Activated CD4-positive, alpha-beta T cell treated with anti-CD3 and anti-CD28 coated beads, Interleukin-2, amount 10 ng/mL, durations not matched to agents 24 days and 14 days (primary cell): ENCODE data around the gene FOXA1. TPM values are rescaled to one million over a fixed set of nuclear protein-coding genes. Genes with fewer than 3 reads are reported as not detected.
A peak's percentile ranks its signal among the peaks of the same experiment; 100 is the strongest.

ENCODE experiments used
- DNase-seq: peaks from one replicate; pipeline ENCODE4 v3.0.0; 2022
- H3K27ac Mint-ChIP-seq: one replicate; pipeline ENCODE4 v1.8.0; 2022; ENCODE audit warnings: mild to moderate bottlenecking, mixed read lengths
- H3K27me3 Mint-ChIP-seq: one replicate; pipeline ENCODE4 v1.8.0; 2022; ENCODE audit warnings: mixed read lengths
- H3K36me3 Mint-ChIP-seq: one replicate; pipeline ENCODE4 v1.8.0; 2022; ENCODE audit warnings: low read depth, mild to moderate bottlenecking, mixed read lengths
- H3K4me1 Mint-ChIP-seq: one replicate; pipeline ENCODE4 v1.8.0; 2021; ENCODE audit warnings: mixed read lengths
- H3K4me3 Mint-ChIP-seq: one replicate; pipeline ENCODE4 v1.8.0; 2022; ENCODE audit warnings: mild to moderate bottlenecking, moderate library complexity, mixed read lengths
- H3K9me3 Mint-ChIP-seq: one replicate; pipeline ENCODE4 v1.8.0; 2021; ENCODE audit warnings: mixed read lengths
- intact Hi-C: fragments of 100-400 bp; cut with micrococcal nuclease; formaldehyde crosslinking; loops from one replicate; pipeline ENCODE4 v1.15.1; 2023
- total RNA-seq: library from RNA; stranded (reverse); gene quantifications from 2 replicates; pipeline ENCODE4 v1.2.3, GENCODE V29; 2022

Gene FOXA1
- total RNA-seq, 1 donor from 2014 or later, result not detected

GRCh38 chr14:37597914-37598746 lies 3.1 kb upstream of the FOXA1 start:
- DNase-seq, result no peak
- no peaks in the 10 kb centered on the region for H3K36me3 Mint-ChIP-seq
- intact Hi-C loops, result loop anchor here (5.0 kb wide), 1 partner anchor 1016 kb away; the partner anchor contains the start of gene NKX2-8
- peaks cover 9% of the 10 kb centered on the region for H3K4me1 Mint-ChIP-seq
- no peak overlapping the region for H3K4me3 Mint-ChIP-seq
- H3K27ac Mint-ChIP-seq, result no peak overlapping the region
- H3K27me3 Mint-ChIP-seq, result peaks cover 71% of the 10 kb centered on the region
- H3K9me3 Mint-ChIP-seq, result peaks cover 7% of the 10 kb centered on the region

GRCh38 chr14:37597538-37597913 lies 2.5 kb upstream of the FOXA1 start:
- Mint-ChIP-seq H3K4me3 (no peak overlapping the region), H3K4me1 (peaks cover 9% of the 10 kb centered on the region), H3K27ac (no peak overlapping the region), H3K36me3 (no peaks in the 10 kb centered on the region), H3K9me3 (peaks cover 12% of the 10 kb centered on the region), H3K27me3 (peaks cover 74% of the 10 kb centered on the region)
- intact Hi-C loops, result loop anchor here (5.0 kb wide), 1 partner anchor 1015 kb away; the partner anchor contains the start of gene NKX2-8
- no peak for DNase-seq

- Mint-ChIP-seq H3K27ac (no peak overlapping the region), H3K27me3 (peaks cover 74% of the 10 kb centered on the region), H3K9me3 (peaks cover 14% of the 10 kb centered on the region), H3K4me3 (no peak overlapping the region), H3K4me1 (peaks cover 9% of the 10 kb centered on the region), H3K36me3 (no peaks in the 10 kb centered on the region)
- DNase-seq, result no peak
- intact Hi-C loops, result loop anchor here (5.0 kb wide), 1 partner anchor 1015 kb away; the partner anchor contains the start of gene NKX2-8
Measured at GRCh38 chr14:37596790-37597472, 1.9 kb upstream of the FOXA1 start.

GRCh38 chr14:37595809-37596621 lies 966 bp upstream of the FOXA1 start:
- Mint-ChIP-seq H3K27ac (peak overlapping the region; percentile 66), H3K36me3 (peaks cover 1% of the 10 kb centered on the region), H3K9me3 (peaks cover 17% of the 10 kb centered on the region)

GRCh38 chr14:37594238-37594970 lies 645 bp downstream of the FOXA1 start:
- peaks cover 72% of the 10 kb centered on the region for H3K27me3 Mint-ChIP-seq
- peaks cover 17% of the 10 kb centered on the region for H3K9me3 Mint-ChIP-seq
- H3K36me3 Mint-ChIP-seq, result peaks cover 1% of the 10 kb centered on the region
- peaks cover 9% of the 10 kb centered on the region for H3K4me1 Mint-ChIP-seq
- intact Hi-C loops, result loop anchor here (5.0 kb wide), 1 partner anchor 1072 kb away; the partner anchor contains the start of gene NKX2-1
- DNase-seq, result peak; percentile 70
- peak overlapping the region; percentile 76 for H3K27ac Mint-ChIP-seq
- H3K4me3 Mint-ChIP-seq, result peak overlapping the region; percentile 62

More at GRCh38 chr14:37595809-37596621, 966 bp upstream of the FOXA1 start:
- peaks cover 71% of the 10 kb centered on the region for H3K27me3 Mint-ChIP-seq
- H3K4me3 Mint-ChIP-seq, result peak overlapping the region; percentile 73
- peaks cover 9% of the 10 kb centered on the region for H3K4me1 Mint-ChIP-seq
- intact Hi-C loops, result loop anchor here (5.0 kb wide), 1 partner anchor 1014 kb away; the partner anchor contains the start of gene NKX2-8
- peak; percentile 65 for DNase-seq

- Mint-ChIP-seq H3K9me3 (peaks cover 15% of the 10 kb centered on the region), H3K4me3 (peak overlapping the region; percentile 51), H3K4me1 (peaks cover 9% of the 10 kb centered on the region), H3K27me3 (peaks cover 72% of the 10 kb centered on the region), H3K27ac (peak overlapping the region; percentile 76), H3K36me3 (peaks cover 3% of the 10 kb centered on the region)
- no peak for DNase-seq
- intact Hi-C loops, result loop anchor here (2.0 to 5.0 kb wide), 2 partner anchors 931 to 1071 kb away; partner anchors contain the start of gene NKX2-1
Measured at GRCh38 chr14:37593511-37594237, 1.4 kb downstream of the FOXA1 start.

- Mint-ChIP-seq H3K36me3 (peaks cover 3% of the 10 kb centered on the region), H3K27me3 (peaks cover 72% of the 10 kb centered on the region), H3K4me1 (peaks cover 9% of the 10 kb centered on the region), H3K27ac (peak overlapping the region; percentile 29), H3K9me3 (peaks cover 14% of the 10 kb centered on the region), H3K4me3 (no peak overlapping the region)
- no peak for DNase-seq
- intact Hi-C loops, result loop anchor here (2.0 to 5.0 kb wide), 2 partner anchors 930 to 1070 kb away; partner anchors contain the start of gene NKX2-1
Measured at GRCh38 chr14:37592482-37593408, 2.3 kb downstream of the FOXA1 start.

GRCh38 chr14:37591941-37592481 lies 3.0 kb downstream of the FOXA1 start:
- peaks cover 14% of the 10 kb centered on the region for H3K9me3 Mint-ChIP-seq
- DNase-seq, result no peak
- H3K4me1 Mint-ChIP-seq, result peaks cover 9% of the 10 kb centered on the region
- peaks cover 3% of the 10 kb centered on the region for H3K36me3 Mint-ChIP-seq
- H3K27ac Mint-ChIP-seq, result no peak overlapping the region
- intact Hi-C loops, result loop anchor here (2.0 to 5.0 kb wide), 2 partner anchors 929 to 1070 kb away; partner anchors contain the start of gene NKX2-1
- peaks cover 72% of the 10 kb centered on the region for H3K27me3 Mint-ChIP-seq
- no peak overlapping the region for H3K4me3 Mint-ChIP-seq

- no peak overlapping the region for H3K4me3 Mint-ChIP-seq
- H3K27me3 Mint-ChIP-seq, result peaks cover 70% of the 10 kb centered on the region
- H3K4me1 Mint-ChIP-seq, result peaks cover 8% of the 10 kb centered on the region
- H3K9me3 Mint-ChIP-seq, result peaks cover 14% of the 10 kb centered on the region
- H3K27ac Mint-ChIP-seq, result peak overlapping the region; percentile 73
- intact Hi-C loops, result loop anchor here (5.0 kb wide), 1 partner anchor 1069 kb away; the partner anchor contains the start of gene NKX2-1
- peaks cover 3% of the 10 kb centered on the region for H3K36me3 Mint-ChIP-seq
- DNase-seq, result no peak
Measured at GRCh38 chr14:37591311-37591940, 3.6 kb downstream of the FOXA1 start.

GRCh38 chr14:37590428-37591139 lies 4.5 kb downstream of the FOXA1 start:
- peaks cover 14% of the 10 kb centered on the region for H3K9me3 Mint-ChIP-seq
- no peak for DNase-seq
- H3K4me1 Mint-ChIP-seq, result peaks cover 4% of the 10 kb centered on the region
- peak overlapping the region; percentile 3 for H3K27ac Mint-ChIP-seq
- no peak overlapping the region for H3K4me3 Mint-ChIP-seq
- intact Hi-C loops, result loop anchor here (5.0 kb wide), 1 partner anchor 1068 kb away; the partner anchor contains the start of gene NKX2-1
- H3K27me3 Mint-ChIP-seq, result peaks cover 69% of the 10 kb centered on the region
- H3K36me3 Mint-ChIP-seq, result peaks cover 3% of the 10 kb centered on the region
